Thyroid gland (tissue), 4 donors: ENCODE results near the gene KLHDC4.

Source experiments
- POLR2A ChIP-seq, 2 donors: fragments of 450-650 bp; IDR thresholded peaks; one replicate each; pipeline ENCODE4 v1.6.1; 2017; ENCODE audit warnings: antibody characterized with exemption in 2 of 2, mild to moderate bottlenecking in 2 of 2, moderate library complexity in 1 of 2
- TF ChIP-seq, protein P1 (sequence below), 6 experiments: fragments of 200-600 bp in 3 of 6; fragments of 450-650 bp in 3 of 6; sonication (generic) in 3 of 6; IDR thresholded peaks; one replicate each; pipeline ENCODE4 v1.5.1; 2016 to 2019; ENCODE audit warnings: antibody characterized with exemption in 6 of 6, mild to moderate bottlenecking in 2 of 6, inconsistent platforms in 1 of 6, moderate library complexity in 1 of 6

DNA sequence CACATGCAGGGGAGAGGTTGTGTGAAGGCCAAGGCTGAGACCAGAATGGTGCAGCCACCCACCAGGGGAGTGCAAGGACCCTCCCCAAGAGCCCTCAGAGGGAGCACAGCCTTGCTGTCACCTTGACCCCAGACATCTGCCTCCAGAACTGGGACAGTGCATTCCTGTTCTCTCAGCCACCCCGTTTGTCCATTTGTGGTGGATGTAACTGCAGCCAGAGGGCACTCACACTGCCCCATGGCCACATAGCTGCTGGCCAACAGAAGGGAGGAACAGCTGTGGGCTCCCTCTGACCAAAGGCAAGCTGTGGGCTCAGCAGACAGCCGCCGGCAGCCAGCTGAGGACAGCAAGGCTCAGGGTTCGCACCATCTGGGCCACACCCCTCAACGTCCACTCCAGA is 49.8 kb upstream of the KLHDC4 start:
- TF ChIP-seq, protein P1, sequence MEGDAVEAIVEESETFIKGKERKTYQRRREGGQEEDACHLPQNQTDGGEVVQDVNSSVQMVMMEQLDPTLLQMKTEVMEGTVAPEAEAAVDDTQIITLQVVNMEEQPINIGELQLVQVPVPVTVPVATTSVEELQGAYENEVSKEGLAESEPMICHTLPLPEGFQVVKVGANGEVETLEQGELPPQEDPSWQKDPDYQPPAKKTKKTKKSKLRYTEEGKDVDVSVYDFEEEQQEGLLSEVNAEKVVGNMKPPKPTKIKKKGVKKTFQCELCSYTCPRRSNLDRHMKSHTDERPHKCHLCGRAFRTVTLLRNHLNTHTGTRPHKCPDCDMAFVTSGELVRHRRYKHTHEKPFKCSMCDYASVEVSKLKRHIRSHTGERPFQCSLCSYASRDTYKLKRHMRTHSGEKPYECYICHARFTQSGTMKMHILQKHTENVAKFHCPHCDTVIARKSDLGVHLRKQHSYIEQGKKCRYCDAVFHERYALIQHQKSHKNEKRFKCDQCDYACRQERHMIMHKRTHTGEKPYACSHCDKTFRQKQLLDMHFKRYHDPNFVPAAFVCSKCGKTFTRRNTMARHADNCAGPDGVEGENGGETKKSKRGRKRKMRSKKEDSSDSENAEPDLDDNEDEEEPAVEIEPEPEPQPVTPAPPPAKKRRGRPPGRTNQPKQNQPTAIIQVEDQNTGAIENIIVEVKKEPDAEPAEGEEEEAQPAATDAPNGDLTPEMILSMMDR (IDR thresholded peaks at IDR 0.05) = no peak
- TF ChIP-seq POLR2A (IDR thresholded peaks at IDR 0.05) = no peak
